Activated CD4-positive, alpha-beta T cell treated with anti-CD3 and anti-CD28 coated beads for 24 hours (primary cell): ENCODE measurements around the gene CORO1C.

Experiments
- DNase-seq, 2 donors: peaks; one replicate each; pipeline ENCODE4 v3.0.0-alpha.2; 2020; ENCODE audit warnings: low read depth in 2 of 2

Gene CORO1C

DNA sequence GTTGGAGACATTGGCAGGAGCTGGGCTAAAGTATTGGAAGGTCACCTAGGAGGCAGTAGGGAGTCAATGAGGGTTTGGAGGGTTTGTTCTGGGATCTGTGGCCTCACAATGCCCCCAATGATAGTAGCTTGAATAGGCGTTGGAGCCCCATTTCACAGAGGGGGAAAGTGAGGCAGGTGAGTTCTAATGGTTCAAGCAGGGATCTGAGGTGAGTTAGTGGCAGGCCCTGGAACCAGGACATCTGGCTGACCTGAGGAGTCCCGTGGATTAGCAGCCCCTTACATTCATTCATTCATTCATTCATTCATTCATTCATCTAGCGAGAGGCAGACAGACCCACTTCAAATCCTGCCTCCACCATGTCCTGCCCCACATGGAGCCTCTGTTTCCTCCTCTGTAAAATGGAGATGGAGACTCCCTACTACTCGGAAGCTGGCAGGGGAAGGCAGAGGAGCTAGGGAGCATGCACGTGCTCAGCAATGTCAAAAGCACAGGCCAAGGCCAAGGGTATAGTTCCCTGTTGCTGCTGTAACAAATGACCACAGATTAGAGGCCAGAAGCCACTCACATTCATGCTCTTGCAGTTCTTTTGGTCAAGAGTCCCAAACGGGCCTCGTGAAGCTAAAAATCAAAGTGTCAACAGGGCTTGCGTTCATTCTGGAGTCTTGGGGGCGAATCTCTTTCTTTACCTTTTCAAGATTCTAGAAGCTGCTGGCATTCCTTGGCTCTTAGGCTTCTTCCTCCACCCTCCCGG is 131.2 kb downstream of the CORO1C start:
- no peak for DNase-seq

DNA sequence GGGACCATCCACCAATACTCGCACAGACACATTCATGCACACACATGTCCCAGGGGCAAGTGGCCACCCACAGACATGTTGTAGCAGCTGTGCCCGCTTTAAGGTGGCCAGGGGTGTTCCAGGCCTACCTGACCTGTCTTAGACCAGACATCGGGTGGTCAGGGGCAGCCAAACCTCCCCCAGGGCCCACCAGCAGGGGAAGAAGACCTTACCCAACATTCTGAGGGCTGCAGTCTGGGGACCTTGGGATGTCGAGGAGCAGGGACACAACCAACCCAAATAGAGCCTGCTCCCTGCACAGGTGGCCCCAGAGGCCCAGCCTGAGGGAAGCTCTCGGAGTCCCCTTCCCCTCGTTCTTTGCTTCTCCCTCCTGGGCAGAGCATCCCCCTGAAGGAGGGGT is 131.8 kb downstream of the CORO1C start:
- DNase-seq: no peak

DNA sequence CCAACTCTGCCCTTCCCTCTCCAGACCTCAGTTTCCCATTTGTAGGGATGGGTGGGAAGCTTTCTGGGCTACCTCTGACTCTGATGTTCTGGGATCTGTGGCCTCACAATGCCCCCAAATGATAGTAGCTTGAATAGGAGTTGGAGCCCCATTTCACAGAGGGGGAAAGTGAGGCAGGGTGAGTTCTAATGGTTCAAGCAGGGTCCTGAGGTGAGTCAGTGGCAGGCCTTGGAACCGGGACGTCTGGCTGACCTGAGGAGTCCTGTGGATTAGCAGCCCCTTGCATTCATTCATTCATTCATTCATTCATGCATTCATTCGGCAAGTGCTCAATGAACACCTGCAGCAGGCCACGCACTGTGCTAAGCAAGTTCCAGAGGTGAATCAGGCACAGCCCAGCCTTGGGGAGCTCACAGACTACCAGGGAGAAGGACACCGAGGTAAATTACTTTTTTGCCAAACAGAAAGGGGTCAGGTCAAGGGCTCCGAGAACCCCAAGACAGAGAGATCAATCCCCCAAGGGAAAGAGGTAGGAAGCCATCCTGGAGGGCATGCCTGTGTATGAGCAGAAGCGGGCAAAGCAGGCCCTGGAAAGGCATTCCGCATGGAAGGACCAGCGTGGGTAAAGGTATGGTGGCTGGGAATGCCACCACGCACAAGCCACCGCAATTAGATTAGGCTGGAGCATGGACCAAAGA is 132.6 kb downstream of the CORO1C start:
- DNase-seq: no peak

DNA sequence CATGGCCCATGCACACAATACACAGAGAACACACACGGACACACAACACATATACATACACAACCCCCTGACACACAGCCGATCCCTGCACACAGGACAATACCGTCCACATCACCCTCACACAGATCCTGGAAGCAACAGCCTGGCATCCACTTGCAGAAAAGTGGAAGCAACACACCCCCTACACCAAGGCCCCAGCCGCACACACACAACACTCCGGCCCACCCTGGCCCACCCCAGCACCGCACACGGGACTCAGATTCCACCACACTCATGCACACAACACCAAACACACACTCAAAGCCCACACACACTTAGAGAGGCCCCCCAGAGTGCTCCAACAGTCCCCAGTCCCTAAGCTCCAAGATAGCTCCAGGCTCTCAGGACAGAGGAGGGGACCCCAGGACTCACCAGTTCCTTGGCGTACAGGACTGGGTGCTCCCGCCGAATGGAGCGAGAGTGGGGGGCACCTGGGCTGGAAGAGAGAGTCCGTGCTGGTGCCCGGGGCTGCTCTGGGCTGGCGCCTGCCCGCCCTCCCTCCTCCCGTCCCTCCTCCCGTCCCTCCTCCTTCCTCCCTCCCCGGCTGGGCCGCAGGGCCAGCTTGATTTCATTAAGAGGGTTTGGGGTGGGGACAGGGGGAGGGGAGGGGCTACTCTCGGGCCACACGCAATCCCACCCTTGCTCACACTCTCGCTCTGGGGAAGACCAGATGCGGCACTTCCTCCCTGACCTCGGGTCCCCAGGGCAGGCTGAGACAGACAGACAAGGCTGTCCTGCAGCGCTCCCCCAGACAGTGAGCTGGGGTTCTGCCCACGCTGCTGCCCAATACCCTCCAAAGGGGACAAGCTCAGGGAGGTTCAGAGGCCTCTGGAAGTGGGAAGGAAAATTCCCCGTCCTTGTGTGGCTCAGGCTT is 133.5 kb downstream of the CORO1C start, which contains the start of gene TMEM119:
Gene TMEM119, minus strand, starts transcription at position 526 of the 913 bp plus-strand sequence. CDS start 5,701 bp downstream, outside the sequence.
- DNase-seq: no peak

DNA sequence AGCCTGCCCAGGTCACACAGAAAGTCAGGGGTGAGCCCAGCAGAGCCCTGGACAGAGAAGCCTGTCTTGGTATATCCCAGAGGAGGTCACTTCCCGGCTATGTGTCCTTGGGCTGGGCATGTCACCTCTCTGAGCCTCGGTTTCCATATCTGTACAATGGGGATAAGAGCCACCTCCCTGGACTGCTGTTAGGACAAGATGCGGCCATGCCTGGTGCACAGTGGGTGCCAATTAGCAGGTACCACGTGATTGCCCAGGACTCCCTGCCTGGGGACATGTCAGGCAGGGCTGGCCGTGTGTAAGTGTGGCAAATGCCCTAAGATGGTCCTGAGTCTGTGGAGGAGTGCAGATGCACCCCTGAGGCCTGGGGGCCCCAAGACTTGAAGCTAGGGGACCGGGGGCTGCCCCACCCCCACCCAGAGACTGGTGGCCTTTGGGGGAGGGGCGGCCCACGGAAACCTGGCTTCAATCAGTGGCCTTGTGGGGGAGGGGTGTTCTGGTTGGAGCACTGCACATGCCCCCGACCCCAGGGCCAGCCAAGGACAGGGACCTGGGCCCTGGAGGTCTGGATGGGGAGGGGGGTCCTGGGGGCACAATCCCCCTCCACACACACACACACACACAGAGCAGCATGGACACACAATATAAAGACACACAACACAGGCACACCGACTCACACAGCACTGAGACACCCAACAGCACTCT is 134.3 kb downstream of the CORO1C start:
- no peak for DNase-seq

DNA sequence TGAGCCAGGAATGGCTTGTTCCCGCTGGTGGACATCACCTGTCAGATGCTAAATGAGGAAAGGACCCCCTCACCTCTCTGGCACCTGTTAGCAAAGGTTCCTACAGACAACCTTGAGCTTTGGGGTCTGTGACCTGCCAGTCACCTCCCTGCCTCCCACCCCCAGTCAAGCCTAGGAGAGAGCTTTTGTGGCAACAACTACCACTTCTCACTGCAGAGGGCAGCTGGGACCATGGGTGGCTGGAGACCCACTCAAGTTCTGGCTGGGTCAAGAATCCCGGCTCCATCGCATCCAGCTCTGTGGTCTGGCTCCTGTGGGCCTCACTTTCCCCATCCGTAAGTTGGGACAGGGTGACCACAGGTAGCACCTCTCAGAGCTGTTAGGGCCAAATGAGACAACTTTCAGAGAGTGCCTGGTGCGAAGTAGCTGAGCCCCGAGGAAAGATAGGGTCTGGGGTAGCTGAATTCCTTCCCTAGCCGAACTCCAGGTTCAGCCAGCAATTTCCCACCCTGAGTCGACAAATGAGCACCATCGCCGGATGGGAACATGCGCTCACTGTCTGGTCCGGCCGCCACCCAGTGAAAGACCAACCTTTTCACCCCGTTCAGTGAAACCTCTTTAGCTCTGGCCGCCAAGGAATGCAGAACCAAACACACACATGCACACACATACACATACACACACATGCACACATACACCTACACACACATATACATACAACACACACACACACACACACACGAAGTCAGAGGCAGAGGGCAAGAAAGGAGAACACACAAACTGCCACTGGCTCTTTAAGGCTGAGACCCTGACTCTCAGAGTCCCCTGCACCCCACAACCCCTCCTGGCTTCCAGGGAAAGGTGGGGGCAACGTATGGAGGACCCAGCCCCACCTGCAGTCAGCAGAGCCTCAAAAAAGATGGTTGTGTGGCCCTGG is 135.3 kb downstream of the CORO1C start:
- no peak for DNase-seq
